Trophoblast cell (in vitro differentiated cells and primary cell): Measurements from ENCODE around the gene WDR27.

Experiments
- DNase-seq, 2 donors: peaks; one replicate each; pipeline ENCODE4 v3.0.0-alpha.2; 2016
- H2AFZ ChIP-seq: 2 replicates; pipeline ENCODE4 v1.6.1; 2013; ENCODE audit warnings: low read length, moderate library complexity, mild to moderate bottlenecking; ENCODE audit not compliant: insufficient read depth, poor library complexity
- H2AK5ac ChIP-seq: 2 replicates; pipeline ENCODE4 v1.6.1; 2013; ENCODE audit warnings: mild to moderate bottlenecking, low read length
- H2BK120ac ChIP-seq: 2 replicates; pipeline ENCODE4 v1.6.1; 2013; ENCODE audit warnings: low read length, mild to moderate bottlenecking, moderate library complexity; ENCODE audit not compliant: insufficient read depth, poor library complexity
- H2BK12ac ChIP-seq: 2 replicates; pipeline ENCODE4 v1.6.1; 2013; ENCODE audit warnings: mild to moderate bottlenecking, low read length, moderate library complexity
- H2BK5ac ChIP-seq: 2 replicates; pipeline ENCODE4 v1.6.1; 2013; ENCODE audit warnings: low read length, low read depth, moderate library complexity, mild to moderate bottlenecking; ENCODE audit not compliant: poor library complexity
- H3K14ac ChIP-seq: 2 replicates; pipeline ENCODE4 v1.6.1; 2013; ENCODE audit warnings: mild to moderate bottlenecking, low read length
- H3K18ac ChIP-seq: 2 replicates; pipeline ENCODE4 v1.6.1; 2013; ENCODE audit warnings: mild to moderate bottlenecking, low read length
- H3K23ac ChIP-seq: 2 replicates; pipeline ENCODE4 v1.6.1; 2013; ENCODE audit warnings: low read length
- H3K27ac ChIP-seq: 2 replicates; pipeline ENCODE4 v1.5.1; 2013; ENCODE audit warnings: low read depth, mild to moderate bottlenecking, inconsistent platforms, low read length, moderate library complexity
- H3K27me3 ChIP-seq: 2 replicates; pipeline ENCODE4 v1.6.1; 2013; ENCODE audit warnings: inconsistent platforms, mild to moderate bottlenecking, low read length, moderate library complexity; ENCODE audit not compliant: insufficient read depth
- H3K36me3 ChIP-seq, 2 experiments: 1 replicate in 1 of 2; 2 replicates in 1 of 2; pipeline ENCODE4 v1.6.1; 2013; ENCODE audit warnings: low read length in 2 of 2, mild to moderate bottlenecking in 2 of 2, moderate library complexity in 1 of 2; ENCODE audit not compliant: insufficient read depth in 2 of 2, control insufficient read depth in 1 of 2
- H3K4ac ChIP-seq: 2 replicates; pipeline ENCODE4 v1.6.1; 2013; ENCODE audit warnings: low read depth, mild to moderate bottlenecking, low read length, moderate library complexity
- H3K4me1 ChIP-seq, 2 experiments: 1 replicate in 1 of 2; 2 replicates in 1 of 2; pipeline ENCODE4 v1.6.1; 2013; ENCODE audit warnings: low read length in 2 of 2, mild to moderate bottlenecking in 2 of 2, moderate library complexity in 1 of 2; ENCODE audit not compliant: insufficient read depth in 2 of 2, control insufficient read depth in 1 of 2
- H3K4me2 ChIP-seq: 2 replicates; pipeline ENCODE4 v1.6.1; 2013; ENCODE audit warnings: inconsistent platforms, mild to moderate bottlenecking, low read length, moderate library complexity
- H3K4me3 ChIP-seq: 2 replicates; pipeline ENCODE4 v1.5.1; 2013; ENCODE audit warnings: mild to moderate bottlenecking, low read depth, low read length, inconsistent platforms
- H3K79me1 ChIP-seq: one replicate; pipeline ENCODE4 v1.6.1; 2013; ENCODE audit warnings: low read length
- H3K79me2 ChIP-seq: 2 replicates; pipeline ENCODE4 v1.6.1; 2013; ENCODE audit warnings: low read length, mild to moderate bottlenecking; ENCODE audit not compliant: control insufficient read depth, insufficient read depth, poor library complexity
- H3K9ac ChIP-seq: 2 replicates; pipeline ENCODE4 v1.6.1; 2013; ENCODE audit warnings: mild to moderate bottlenecking, low read length
- H3K9me3 ChIP-seq: 2 replicates; pipeline ENCODE4 v1.6.1; 2013; ENCODE audit warnings: low read depth, mild to moderate bottlenecking, control low read depth, inconsistent platforms, low read length; ENCODE audit not compliant: insufficient read depth
- H4K12ac ChIP-seq: 2 replicates; pipeline ENCODE4 v1.6.1; 2013; ENCODE audit warnings: low read depth, mild to moderate bottlenecking, low read length, moderate library complexity
- H4K8ac ChIP-seq: 2 replicates; pipeline ENCODE4 v1.6.1; 2013; ENCODE audit warnings: low read depth, mild to moderate bottlenecking, low read length, moderate library complexity
- H4K91ac ChIP-seq: one replicate; pipeline ENCODE4 v1.6.1; 2013; ENCODE audit warnings: low read depth, mild to moderate bottlenecking, low read length, moderate library complexity
- WGBS: extraction: QIAGEN DNeasy Blood & Tissue Kit; methylation state at CpG from one replicate; pipeline ENCODE4 v1.1.7; 2013; ENCODE audit warnings: missing lambda C conversion rate; ENCODE audit not compliant: insufficient read length, insufficient coverage; ENCODE audit errors: extremely low coverage; 5-methylcytosine and 5-hydroxymethylcytosine counted together

WDR27 gene

DNA sequence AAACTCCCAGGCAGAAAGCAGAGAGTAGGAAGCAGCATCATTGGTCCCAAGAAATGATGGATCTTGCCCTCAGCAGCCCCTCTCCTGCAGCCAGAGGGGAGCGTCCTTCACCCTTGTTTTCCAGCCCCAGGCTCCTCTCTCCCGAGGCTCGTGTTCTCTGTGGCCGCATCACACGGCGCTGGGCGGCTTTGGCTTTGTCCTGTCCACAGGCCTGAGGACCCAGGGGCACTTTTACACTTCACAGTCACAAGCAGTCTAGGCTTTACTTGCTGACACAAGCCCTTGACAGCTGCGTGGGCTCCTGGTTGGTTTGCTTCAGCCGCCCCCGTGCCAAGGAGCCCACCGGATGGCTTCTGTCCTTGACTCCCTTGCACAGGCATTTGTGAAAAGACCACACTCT lies 272.8 kb downstream of the WDR27 start:
- Histone ChIP-seq H4K12ac (no peak overlapping the region), H3K79me1 (no peaks in the 10 kb centered on the region), H2AK5ac (peak overlapping the region; percentile 39), H3K36me3 (no peaks in the 10 kb centered on the region), H3K9ac (no peak overlapping the region), H4K91ac (no peak overlapping the region), H3K4me2 (no peak overlapping the region), H2BK12ac (no peak overlapping the region), H2AFZ (no peak overlapping the region), H3K4ac (no peak overlapping the region), H4K8ac (no peak overlapping the region), H3K79me2 (no peaks in the 10 kb centered on the region), H3K27me3 (no peaks in the 10 kb centered on the region), H3K27ac (no peak overlapping the region), H3K9me3 (peaks cover 14% of the 10 kb centered on the region), H3K4me3 (no peak overlapping the region), H3K18ac (no peak overlapping the region), H2BK120ac (no peak overlapping the region), H3K4me1 (peaks cover 0 to 9% of the 10 kb centered on the region in 2 experiments), H3K23ac (no peak overlapping the region), H3K14ac (no peak overlapping the region), H2BK5ac (no peak overlapping the region)
- no CpG with 5 or more reads among the region's 11 CpGs for WGBS
- no peak for DNase-seq

DNA sequence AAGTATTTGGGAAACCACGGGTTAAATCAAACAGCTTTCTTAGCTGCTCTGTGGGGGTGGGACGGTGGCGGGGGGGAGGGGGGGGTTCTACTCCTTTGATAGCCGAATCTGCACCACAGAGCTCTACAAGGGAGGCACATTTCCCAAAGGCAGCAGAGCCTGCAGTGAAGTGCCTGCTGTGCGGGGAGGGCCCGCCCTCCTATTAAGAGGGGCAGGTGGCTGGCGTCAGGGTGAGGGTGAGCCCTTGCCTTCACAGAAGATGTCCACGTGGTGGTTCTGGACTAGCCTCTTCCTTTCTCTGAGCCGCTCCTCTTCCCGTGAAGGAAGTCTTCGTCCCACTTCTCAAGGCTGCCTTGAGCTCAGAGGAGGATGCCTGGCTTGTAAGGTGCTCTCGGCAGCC lies 273.3 kb downstream of the WDR27 start:
- no peak overlapping the region for H4K91ac ChIP-seq
- H3K18ac ChIP-seq = no peak overlapping the region
- no peak overlapping the region for H2AK5ac ChIP-seq
- no peaks in the 10 kb centered on the region for H3K79me1 ChIP-seq
- no peak overlapping the region for H3K23ac ChIP-seq
- H2BK5ac ChIP-seq = no peak overlapping the region
- no peak overlapping the region for H3K4ac ChIP-seq
- DNase-seq = no peak
- H4K8ac ChIP-seq = no peak overlapping the region
- no peaks in the 10 kb centered on the region for H3K27me3 ChIP-seq
- H3K36me3 ChIP-seq = no peaks in the 10 kb centered on the region
- H3K4me3 ChIP-seq = no peak overlapping the region
- no peaks in the 10 kb centered on the region for H3K79me2 ChIP-seq
- H2BK12ac ChIP-seq = no peak overlapping the region
- WGBS = no CpG with 5 or more reads among the region's 12 CpGs
- H2BK120ac ChIP-seq = no peak overlapping the region
- no peak overlapping the region for H3K27ac ChIP-seq
- no peak overlapping the region for H3K4me2 ChIP-seq
- H4K12ac ChIP-seq = no peak overlapping the region
- H3K4me1 ChIP-seq = peaks cover 0 to 9% of the 10 kb centered on the region in 2 experiments
- no peak overlapping the region for H3K9ac ChIP-seq
- peaks cover 14% of the 10 kb centered on the region for H3K9me3 ChIP-seq
- no peak overlapping the region for H3K14ac ChIP-seq
- H2AFZ ChIP-seq = peak overlapping the region; percentile 43

GRCh38 chr6:169427856-169428255 lies 274.0 kb downstream of the WDR27 start:
- no CpG with 5 or more reads among the region's 11 CpGs for WGBS
- DNase-seq = peak; percentile 9 to 47
- no peak overlapping the region for H2BK12ac ChIP-seq

GRCh38 chr6:169426611-169427010 lies 275.2 kb downstream of the WDR27 start:
- peaks cover 0 to 9% of the 10 kb centered on the region in 2 experiments for H3K4me1 ChIP-seq
- no peak overlapping the region for H3K18ac ChIP-seq
- H3K9me3 ChIP-seq = peaks cover 16% of the 10 kb centered on the region
- H3K14ac ChIP-seq = no peak overlapping the region
- no peak overlapping the region for H3K4me2 ChIP-seq
- H3K79me2 ChIP-seq = no peaks in the 10 kb centered on the region
- H3K79me1 ChIP-seq = no peaks in the 10 kb centered on the region
- H3K23ac ChIP-seq = no peak overlapping the region
- H3K4me3 ChIP-seq = no peak overlapping the region
- no peak overlapping the region for H2AFZ ChIP-seq
- no peak overlapping the region for H2BK5ac ChIP-seq
- H3K27me3 ChIP-seq = no peaks in the 10 kb centered on the region
- H3K9ac ChIP-seq = no peak overlapping the region
- H2AK5ac ChIP-seq = no peak overlapping the region
- H4K8ac ChIP-seq = no peak overlapping the region
- H2BK120ac ChIP-seq = no peak overlapping the region
- H3K36me3 ChIP-seq = no peaks in the 10 kb centered on the region
- no peak overlapping the region for H3K4ac ChIP-seq
- no peak overlapping the region for H2BK12ac ChIP-seq
- no peak overlapping the region for H3K27ac ChIP-seq
- no CpG with 5 or more reads among the region's 10 CpGs for WGBS
- no peak overlapping the region for H4K91ac ChIP-seq
- no peak overlapping the region for H4K12ac ChIP-seq
- no peak for DNase-seq

More at GRCh38 chr6:169427856-169428255, 274.0 kb downstream of the WDR27 start:
- Histone ChIP-seq H3K79me2 (no peaks in the 10 kb centered on the region), H3K18ac (no peak overlapping the region), H4K91ac (no peak overlapping the region), H3K27me3 (no peaks in the 10 kb centered on the region), H2BK5ac (no peak overlapping the region), H3K4me3 (no peak overlapping the region), H3K4me2 (peak overlapping the region; percentile 31), H4K12ac (no peak overlapping the region), H3K23ac (no peak overlapping the region), H3K9me3 (peaks cover 16% of the 10 kb centered on the region), H2BK120ac (no peak overlapping the region), H4K8ac (no peak overlapping the region), H3K4me1 (peaks cover 0 to 9% of the 10 kb centered on the region in 2 experiments), H3K14ac (no peak overlapping the region), H2AFZ (no peak overlapping the region), H3K4ac (no peak overlapping the region), H3K9ac (no peak overlapping the region), H3K27ac (no peak overlapping the region), H3K79me1 (no peaks in the 10 kb centered on the region), H2AK5ac (no peak overlapping the region), H3K36me3 (no peaks in the 10 kb centered on the region)
